Activated CD4-positive, alpha-beta T cell treated with anti-CD3 and anti-CD28 coated beads, Interleukin-2, amount 50 U/mL, for 1 hour (primary cell): ENCODE data around the gene MATK.
A peak's percentile ranks its signal among the peaks of the same experiment; 100 is the strongest.

Experiments
- DNase-seq: peaks from one replicate; pipeline ENCODE4 v3.0.0-alpha.2; 2020

The MATK gene, protein sequence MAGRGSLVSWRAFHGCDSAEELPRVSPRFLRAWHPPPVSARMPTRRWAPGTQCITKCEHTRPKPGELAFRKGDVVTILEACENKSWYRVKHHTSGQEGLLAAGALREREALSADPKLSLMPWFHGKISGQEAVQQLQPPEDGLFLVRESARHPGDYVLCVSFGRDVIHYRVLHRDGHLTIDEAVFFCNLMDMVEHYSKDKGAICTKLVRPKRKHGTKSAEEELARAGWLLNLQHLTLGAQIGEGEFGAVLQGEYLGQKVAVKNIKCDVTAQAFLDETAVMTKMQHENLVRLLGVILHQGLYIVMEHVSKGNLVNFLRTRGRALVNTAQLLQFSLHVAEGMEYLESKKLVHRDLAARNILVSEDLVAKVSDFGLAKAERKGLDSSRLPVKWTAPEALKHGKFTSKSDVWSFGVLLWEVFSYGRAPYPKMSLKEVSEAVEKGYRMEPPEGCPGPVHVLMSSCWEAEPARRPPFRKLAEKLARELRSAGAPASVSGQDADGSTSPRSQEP

GRCh38 chr19:3785938-3786824, at the start of gene MATK:
TSS of gene MATK (minus strand) at chr19:3786381. CDS start at chr19:3785135, 1,246 bp downstream.
- no peak for DNase-seq

- no peak for DNase-seq
Measured at GRCh38 chr19:3835055-3835435, 48.9 kb upstream of the MATK start.

GRCh38 chr19:3834349-3835054, 48.3 kb upstream of the MATK start:
- DNase-seq = no peak

DNA sequence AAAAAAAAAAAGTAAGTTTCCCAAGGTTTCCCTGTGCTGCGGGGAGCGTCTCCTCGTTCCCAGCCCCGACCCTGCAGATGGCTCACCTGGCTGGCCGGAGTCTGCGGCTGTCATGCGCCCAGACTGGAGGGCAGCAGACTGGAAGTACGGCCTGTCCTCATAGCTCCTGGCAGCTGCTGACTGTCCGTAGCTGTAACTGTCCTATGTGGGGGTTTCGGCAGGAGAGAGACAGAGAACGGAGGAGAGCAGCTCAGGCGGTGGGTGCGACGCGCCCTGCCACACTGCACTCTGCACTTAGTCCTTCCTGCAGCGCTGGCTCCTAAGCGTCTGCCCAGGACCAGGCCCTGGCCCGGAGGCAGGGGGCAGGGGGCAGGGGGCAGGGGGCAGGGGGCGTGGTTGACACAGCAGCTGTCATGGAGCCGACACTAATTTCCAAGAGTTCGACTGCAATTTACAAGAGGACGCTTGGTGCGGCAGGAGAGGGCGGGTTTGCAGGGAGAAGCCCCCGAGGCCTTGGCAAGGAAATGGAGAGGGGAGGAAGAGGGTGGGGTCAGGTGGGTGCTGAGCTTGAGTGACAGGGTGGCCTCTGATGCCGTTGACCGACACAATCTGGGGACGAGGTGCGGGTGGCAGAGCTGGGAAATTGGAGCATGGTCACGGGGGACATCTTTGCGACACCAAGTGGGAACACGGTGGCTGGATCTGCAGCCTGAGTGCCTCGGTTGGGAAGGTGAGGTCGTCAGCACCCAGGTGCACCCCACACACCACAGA, 47.6 kb upstream of the MATK start:
- no peak for DNase-seq

DNA sequence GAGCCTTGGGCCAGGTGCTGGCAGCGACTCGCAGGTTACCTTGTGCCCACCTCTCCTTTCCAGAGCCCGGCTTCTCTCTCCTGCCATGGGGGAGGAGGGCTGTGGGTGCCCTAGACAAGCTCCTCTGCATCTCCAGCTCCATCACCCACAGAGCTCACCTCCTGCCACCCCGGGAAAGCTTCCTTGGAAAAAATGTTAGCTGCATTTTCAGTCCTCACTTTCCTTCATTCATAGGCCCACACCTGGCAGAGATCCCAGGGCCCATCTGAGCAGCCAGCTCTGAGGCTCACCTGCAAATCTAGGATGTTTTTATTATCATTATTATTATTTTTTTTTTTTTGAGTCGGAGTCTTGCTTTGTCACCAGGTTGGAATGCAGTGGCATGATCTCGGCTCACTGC, 45.8 kb upstream of the MATK start:
- no peak for DNase-seq

- DNase-seq = no peak
Measured at GRCh38 chr19:3831601-3832000, 45.4 kb upstream of the MATK start.

- DNase-seq = no peak
Measured at GRCh38 chr19:3830621-3831589, 44.7 kb upstream of the MATK start.

GRCh38 chr19:3827306-3827705, 41.1 kb upstream of the MATK start:
- DNase-seq = no peak

DNA sequence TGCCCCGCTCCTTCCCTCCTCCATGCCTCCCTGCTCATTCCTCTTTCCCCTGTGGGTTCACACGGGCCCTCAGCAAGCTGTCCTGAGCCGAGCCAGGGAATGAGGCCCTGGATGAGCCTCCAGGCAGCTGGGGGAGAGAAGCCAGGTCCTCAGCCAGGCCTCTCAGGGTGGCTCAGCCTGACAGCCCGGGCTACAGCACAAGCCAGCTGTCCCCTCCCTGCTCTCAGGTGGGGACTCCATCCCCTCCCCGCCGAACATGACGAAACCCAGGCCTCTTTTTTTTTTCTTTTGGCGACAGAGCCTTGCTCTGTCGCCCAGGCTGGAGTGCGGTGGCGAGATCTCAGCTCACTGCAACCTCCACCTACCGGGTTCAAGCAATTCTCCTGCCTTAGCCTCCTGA, 40.0 kb upstream of the MATK start:
- no peak for DNase-seq

- no peak for DNase-seq
Measured at GRCh38 chr19:3825286-3825956, 39.2 kb upstream of the MATK start.

- no peak for DNase-seq
Measured at GRCh38 chr19:3823350-3823713, 37.2 kb upstream of the MATK start.

GRCh38 chr19:3822683-3823349, 36.6 kb upstream of the MATK start:
- no peak for DNase-seq

GRCh38 chr19:3821857-3822364, 35.7 kb upstream of the MATK start:
- peak; percentile 90 for DNase-seq

DNA sequence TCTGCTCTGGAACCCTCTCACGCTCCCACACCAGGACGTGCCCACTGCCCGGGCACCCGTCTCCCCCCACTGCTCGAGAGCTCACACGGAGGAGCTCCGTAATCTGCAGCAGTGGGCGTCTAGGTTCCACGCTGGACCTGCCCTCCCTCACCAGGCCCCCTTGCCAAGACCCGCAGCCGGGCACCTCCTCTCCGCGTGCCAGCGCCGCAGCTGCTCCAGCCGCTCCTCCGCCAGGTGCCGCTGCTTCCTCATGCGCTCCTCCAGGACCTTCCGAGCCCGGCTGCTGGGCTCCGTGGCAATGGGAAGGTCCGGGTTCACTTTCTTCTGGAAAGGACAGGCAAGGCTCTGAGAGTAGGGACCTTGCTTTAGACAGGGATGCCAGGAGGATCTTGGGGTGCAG, 35.0 kb upstream of the MATK start:
- DNase-seq = no peak

GRCh38 chr19:3819989-3820388, 33.8 kb upstream of the MATK start:
- no peak for DNase-seq

- DNase-seq = no peak
Measured at GRCh38 chr19:3818918-3819317, 32.7 kb upstream of the MATK start.

GRCh38 chr19:3818466-3818865, 32.3 kb upstream of the MATK start:
- no peak for DNase-seq

DNA sequence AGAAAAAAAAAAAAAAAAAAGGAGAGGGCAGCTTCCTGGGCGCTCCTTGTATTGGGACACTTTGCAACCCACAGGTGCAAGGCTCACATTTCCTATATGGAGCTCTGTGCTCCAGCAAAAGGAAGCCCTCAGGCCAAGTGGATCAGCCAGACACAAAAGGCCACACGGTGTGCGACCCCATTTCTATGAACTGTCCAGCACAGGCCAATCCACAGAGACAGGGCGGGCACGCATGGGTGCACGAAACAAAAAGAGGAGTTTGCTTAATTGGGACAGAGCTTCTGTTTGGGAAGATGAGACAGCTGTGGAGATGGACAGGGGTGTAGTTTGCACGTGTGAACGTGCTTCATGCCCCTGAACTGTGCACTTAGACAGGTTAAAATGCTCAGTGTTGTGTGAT, 31.6 kb upstream of the MATK start:
- DNase-seq = no peak

DNA sequence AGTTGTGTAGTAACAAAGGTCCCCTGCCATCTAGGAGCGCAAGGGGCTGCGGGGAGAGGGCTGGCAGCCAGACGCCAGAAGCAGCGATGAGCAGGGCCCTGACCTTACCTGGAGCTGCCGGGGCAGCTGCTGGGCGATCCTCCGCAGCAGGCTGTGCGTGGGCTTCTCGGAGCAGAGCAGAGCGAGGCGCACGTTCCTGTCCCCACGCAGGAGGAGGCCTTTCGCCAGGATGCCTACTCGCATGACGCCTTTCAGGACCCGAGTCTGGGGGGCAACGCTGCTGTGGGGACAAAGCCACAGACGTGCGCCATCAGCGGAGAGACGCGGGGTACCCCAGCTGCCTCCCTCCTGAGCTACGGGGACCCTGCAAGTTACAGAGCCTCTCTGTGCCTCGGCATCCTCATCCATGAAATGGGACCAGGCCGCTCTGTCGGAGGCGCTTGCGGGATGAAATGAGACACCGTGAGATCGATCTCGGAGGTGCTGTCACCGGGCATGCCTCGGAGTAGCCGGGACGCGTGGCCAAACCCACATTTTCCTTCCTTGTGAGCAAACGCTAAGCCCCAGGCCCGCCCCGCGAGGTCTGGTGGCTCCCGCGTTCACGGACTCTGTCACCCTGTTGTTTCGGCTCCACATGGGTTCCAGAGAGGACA, 30.5 kb upstream of the MATK start:
- no peak for DNase-seq
